ENCODE measurements around the gene PTPRN.
"Not testable (repeated sequence)": the region's sequence is repeated elsewhere in the genome, so short reads cannot be mapped to it uniquely, and the experiment has no call there.

The PTPRN gene

DNA sequence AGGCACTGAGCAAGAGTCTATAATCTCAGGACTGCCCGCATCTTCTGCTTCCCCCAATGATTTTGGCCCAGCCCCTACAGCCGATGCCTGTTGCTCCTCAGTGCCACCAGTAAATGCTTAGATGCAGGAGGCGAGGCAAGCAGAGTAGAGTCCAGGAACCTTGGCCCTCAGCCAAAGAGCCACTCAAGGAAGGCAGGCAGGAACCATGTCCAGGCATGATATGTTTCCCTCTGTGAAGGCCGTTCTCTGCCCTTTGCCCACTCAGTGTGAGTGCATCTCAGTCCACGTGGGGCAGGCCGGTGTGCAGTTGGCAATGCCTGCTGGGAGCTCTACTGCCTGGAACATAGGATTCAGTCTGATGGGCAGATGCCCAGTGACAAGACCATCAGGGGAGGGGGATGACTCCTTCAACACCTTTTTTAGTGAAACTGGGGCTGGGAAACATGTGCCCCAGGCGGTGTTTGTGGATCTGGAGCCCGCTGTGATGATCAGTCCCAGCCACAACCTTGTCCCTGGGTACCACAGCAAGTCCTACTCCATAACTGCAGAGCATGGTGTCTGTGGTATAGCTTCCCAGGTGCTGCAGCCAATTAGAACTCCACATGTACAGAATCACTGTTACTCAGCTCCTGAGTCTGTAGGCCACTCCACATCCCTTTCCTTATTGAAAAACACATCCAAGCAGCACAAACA, 39.7 kb downstream of the PTPRN start:
- no peak for DNase-seq (ENCODE audit: low spot score)

DNA sequence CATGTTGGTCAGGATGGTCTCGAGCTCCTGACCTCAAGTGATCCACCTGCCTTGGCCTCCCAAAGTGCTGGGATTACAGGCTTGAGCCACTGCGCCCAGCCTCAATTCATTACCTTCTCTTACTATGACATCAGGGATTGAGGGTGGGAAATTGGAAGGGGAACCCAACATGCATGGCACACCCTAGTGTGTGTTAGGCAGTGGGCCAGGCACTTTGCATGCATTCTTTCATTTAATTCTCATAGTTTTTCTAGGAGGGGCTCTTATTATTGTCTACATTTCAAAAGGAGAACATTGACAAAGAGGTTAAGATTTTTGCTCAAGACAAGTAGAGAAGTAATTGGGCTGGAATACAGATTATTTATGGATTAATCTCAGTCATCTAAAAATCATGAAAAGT, 40.9 kb downstream of the PTPRN start:
- DNase-seq (ENCODE audit: low spot score): no peak

DNA sequence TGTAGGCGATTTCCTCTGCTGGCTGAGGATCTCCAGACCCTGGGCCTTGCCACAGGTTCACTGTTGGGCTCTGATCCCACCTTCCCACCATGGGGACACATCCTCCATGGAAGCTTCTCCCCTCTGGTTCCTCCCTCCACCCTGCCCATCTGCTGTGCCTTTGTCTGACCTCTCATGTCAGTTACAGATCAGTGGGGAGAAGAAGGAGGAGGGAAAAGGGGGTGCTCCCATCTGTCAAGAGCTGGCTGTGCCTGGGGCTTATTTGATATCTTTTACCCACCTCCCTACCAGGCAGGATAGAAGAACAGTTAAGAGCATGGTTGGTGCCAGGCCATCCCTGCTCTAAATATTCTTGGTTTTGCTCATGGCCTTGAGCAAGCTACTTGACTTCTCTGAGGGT, 42.3 kb downstream of the PTPRN start:
- DNase-seq (ENCODE audit: low spot score): no peak

DNA sequence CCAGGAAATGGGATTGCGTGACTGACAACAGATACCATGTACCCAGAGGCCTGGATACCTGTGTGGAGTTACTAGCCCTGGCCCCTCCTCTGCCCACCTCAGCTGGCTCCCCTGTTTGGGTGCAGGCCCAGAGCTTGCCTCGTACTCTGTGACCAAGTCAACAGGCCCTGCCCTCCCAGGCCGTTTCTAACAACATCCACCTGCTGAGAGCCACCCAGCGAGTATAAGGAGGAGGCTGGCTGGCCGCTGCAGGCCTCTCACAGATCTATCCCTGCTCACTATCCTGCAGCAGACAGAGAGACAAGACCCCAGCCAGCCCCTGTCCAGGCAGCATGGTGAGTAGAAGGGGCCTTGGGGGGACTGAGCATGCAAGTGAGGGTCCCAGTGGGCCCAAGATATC, 43.0 kb downstream of the PTPRN start:
- DNase-seq (ENCODE audit: low spot score): no peak

DNA sequence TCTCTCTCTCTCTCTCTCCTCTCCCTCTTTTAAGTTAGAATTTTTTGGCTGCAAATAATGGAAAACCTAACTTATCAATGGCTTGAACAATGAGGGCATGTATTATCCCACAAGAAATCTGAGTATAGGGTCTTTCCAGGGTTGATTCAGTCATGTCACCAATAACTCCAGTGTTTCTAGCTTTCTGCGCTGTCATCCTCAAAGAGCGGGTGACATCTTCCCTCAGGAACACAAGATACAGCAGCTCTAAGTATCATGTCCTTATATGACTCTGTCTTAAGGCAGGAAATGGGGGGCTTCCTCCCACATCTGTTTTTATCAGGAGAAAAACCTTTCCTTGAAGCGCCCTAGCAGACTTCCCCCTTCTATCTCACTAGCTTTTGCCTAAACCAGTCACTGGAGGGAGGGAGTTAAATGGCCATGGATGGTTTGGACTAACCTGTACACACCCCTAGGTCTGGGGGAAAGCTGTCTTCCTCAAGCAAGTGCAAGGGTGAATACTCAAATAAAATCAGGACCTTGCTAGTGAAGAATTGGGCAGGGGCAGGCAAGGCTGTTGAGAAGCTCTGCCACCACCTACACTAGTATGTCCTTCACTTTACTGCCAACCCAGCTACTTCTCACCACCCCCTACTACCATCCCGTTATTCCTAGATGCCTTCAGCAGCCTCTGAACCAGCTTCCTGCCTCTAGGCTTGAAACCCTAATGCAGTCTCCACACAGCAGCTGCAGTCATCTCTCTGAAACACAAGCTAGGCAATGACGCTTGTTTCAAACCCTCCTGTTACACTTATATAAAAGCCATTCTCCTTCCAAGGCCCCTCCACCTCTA, 48.0 kb downstream of the PTPRN start:
- no peak for DNase-seq (ENCODE audit: low spot score)

DNA sequence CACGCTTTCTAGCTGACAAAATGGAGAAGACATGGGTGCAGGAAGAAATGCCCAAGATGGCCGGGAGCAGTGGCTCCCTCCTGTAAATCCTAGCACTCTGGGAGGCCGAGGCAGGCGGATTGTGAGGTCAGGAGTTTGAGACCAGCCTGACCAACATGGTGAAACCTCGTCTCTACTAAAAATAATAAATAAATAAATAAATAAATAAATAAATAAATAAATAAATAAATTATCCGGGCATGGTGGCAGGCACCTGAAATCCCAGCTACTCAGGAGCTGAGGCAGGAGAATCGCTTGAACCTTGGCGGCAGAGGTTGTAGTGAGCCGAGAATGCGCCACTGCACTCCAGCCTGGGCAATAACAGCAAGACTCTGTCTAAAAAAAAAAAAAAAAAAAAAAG, 50.3 kb downstream of the PTPRN start:
- not testable (repeated sequence) for DNase-seq (ENCODE audit: low spot score)

DNA sequence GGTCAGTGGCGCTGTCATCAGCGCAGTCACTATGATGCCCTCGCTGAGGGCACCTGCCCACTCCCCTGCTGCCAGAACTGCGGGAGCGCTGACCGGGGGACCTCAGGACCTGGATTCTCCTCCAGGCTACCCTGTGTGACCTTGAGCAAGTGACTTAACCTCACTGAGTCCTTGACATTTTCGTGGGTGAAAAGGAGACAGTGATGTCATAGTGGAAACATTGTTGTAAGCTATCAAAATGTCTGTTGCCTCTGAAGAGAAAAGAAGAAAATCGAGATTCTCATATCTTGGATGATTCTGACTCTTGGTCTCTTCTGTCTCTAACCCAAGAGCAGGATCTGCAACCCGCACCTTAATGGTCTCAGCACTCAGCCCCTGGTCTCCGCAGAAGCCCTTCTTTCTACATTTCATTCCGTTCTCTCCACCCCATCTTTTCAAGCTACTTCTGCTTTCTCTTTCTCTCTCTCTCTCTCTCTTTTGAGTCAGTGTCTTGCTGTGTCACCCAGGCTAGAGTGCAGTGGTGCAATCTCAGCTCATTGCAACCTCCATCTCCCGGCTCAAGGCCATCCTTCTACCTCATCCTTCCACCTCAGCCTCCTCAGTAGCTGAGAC, 54.5 kb downstream of the PTPRN start:
- DNase-seq (ENCODE audit: low spot score): no peak

DNA sequence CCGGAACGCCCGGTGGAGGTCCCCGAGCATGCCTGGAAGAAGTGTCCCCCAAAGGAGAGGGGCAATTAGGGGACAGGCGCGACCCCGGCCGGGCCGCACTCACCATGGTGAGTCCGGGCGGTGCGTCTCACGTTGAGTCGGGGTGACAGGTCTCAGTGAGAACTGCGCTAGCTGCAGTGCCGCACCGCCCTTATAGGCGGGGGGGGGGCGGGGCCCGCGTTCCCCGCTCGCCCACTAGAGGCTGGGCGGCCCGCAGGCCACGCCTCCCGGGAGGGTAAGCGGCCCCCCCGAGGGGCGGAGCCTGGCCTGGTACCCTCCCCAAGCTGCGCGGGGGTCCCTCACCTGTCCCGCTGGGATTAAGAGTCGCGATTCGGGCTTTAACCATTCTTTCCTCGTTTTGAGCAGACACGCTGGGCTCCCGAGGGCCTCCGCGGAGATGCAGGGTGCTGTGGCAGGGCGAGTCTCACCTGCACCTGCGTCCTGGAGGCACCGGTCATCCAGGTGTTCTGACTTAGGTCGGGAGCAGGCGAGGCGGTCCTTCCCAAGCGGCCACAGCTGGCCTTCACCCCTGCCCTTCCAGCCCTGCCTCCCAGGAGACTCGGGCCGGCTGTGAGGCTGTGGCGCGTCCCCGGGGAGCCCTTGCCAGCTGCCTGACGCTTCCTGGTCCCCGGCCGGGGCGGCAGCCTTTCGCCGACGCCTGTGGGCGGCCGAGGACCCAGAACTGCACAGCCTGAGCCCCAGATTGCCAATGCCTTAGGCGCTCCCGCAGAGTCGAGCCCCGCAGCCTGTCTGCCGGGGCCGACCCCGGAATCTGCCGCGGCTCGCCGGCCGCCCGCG, 55.2 kb downstream of the PTPRN start, which contains the start of gene TUBA4A:
TSS of gene TUBA4A (minus strand) at position 166 of the 837 bp plus-strand sequence. CDS start at position 106, 60 bp downstream.
- no peak for DNase-seq (ENCODE audit: low spot score)

DNA sequence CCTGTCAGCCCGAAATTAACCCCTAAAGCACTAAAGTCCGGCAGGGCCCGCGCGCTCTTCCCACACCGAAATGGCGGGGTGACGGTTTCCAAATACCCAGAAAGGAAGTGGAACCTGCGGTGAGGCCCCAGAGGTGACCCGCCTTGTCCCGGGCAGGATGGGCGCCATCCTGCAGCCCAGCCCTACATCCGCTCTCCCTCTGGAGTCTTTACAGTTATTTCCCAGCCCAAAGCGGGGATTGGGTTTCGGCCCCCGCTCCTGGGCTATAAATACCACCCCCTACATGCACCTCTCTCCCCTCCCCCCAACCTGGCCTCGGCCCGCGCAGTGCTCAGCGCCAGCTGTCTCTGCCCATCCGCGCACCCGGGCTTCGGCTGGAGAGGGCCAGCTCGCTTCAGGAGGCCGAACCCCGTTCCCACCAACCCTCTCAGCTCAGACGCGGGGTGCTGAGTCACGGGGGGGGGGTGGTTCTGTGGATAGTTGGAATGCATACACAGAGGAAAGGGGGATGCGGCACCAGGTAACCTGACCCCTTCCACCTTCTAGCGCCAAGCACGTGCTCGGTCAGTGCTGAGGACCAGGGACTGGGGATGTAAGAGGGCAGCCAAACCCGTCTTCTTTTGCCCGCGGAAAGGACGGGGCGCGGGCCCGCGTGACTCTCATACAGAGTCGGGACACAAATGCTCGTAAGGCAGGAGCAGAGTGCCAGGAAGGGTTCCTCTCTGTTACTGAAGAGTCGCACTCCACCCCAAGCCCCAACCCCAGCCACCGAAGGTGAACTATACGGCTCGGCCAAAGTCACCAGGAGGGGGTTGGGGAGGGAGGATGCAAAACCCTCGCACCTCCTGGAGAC, 56.1 kb downstream of the PTPRN start, which contains the start of gene TUBA4B:
TSS of gene TUBA4B (plus strand) at position 344 of the 853 bp plus-strand sequence. CDS start at position 509, 165 bp downstream.
- no peak for DNase-seq (ENCODE audit: low spot score)

DNA sequence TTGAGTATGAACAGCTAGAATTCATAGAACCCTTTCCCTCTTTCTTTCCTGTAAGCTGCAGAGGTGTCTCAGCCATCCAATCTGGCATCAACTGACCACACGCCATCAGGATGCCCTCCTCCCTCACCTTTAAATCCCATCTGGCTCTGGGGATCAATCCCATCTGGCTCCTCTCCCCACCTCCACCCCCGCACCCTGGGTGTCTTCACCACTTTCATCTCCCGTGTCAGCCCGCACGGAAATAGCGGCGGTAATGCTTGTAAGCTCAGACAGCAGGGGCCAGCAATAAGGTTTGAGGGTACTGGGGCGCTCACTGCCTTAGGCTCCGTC, 56.7 kb downstream of the PTPRN start:
- no peak for DNase-seq (ENCODE audit: low spot score)

DNA sequence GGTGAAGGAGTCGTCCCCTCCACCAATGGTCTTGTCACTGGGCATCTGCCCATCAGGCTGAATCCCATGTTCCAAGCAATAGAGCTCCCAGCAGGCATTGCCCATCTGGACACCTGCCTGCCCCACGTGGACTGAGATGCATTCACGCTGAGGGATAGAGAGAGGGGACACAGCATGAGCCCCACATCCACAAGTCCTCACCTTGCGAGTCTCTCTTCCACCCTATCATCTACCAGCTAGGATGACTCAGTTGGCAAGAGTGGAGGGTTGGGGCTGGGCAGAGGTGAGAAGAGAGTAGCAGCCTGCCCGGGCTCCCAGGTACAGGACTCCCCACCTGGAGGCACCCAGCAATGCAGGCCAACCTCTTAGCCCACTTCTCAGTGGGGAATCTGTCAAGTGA, 57.1 kb downstream of the PTPRN start:
- no peak for DNase-seq (ENCODE audit: low spot score)

DNA sequence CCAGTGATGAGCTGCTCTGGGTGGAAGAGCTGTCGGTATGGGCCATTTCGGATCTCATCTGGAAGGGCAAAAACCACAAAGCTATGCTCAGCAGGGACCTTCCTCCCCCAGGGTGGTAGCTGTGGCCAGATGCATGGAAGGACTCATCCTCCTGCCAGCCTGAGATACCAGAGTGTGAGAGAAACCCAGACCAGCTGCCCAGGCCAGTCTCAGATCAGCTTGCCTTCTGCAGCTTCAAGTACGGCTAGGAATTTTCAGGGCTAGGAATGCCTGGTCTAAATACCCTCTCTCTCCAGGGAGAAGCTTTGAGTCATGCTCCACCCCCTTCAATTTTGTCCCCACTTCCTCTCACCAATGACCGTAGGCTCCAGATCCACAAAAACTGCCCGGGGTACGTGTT, 57.5 kb downstream of the PTPRN start:
- no peak for DNase-seq (ENCODE audit: low spot score)

DNA sequence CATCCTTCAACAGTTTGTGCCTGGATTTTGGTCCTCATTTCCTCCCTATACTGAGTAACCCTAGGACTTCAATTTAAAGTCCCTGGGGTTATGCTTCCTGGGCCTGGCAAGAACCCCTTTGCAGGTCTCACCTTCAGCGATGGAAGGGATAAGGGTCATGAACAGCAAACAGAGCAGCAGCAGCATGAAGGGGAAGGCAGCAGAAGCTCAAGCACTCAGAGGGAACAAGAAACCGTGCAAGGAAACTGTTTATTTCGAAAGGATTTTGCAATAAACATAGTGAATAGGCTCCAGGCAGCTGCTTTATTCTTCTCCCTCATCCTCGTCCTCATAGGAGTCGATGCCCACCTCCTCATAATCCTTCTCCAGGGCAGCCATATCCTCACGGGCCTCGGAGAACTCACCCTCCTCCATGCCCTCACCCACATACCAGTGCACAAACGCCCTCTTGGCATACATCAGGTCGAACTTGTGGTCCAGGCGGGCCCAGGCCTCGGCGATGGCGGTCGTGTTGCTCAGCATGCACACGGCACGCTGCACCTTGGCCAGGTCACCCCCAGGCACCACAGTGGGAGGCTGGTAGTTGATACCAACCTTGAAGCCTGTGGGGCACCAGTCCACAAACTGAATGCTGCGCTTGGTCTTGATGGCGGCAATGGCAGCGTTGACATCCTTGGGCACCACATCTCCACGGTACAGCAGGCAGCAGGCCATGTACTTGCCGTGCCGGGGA, 59.0 kb downstream of the PTPRN start:
- no peak for DNase-seq (ENCODE audit: low spot score)

DNA sequence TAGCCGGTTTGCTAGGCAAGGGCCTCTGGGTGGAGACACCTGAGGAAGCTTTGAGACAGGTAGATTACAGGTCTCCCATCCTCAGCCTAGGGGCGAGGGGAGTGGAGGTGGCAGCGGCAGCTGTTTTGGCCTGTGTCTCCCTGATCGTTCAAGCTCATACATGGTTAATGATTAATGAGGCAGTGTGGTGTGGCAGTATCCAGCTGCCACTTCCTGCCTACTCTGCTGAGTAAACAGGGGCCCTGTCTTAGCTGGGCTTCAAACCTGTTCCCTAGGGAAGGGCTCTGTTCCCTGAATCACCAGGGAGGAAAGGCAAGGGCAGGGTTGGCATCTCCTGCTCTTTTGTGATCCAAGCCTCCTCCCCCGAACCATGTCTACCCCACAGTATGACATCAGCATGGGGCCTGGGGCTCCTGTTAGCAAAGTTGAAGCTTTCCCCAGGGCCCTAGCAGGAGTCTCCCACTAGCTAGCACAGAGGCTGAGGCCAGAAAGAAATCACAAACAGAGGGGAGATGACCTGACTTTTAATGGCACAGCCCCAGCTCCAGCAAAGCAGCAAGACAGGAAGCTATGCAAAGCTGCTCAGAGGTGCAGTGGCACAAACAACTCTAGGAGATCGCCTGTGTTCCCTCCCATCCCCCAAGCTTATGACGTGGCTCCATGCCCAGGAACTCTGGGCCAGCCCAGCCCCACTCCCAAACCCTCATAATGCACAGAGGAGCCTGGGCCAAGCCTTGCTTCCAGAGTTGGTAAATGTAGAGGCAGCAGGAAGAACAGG, 59.8 kb downstream of the PTPRN start:
- DNase-seq (ENCODE audit: low spot score): peak; percentile 64

DNA sequence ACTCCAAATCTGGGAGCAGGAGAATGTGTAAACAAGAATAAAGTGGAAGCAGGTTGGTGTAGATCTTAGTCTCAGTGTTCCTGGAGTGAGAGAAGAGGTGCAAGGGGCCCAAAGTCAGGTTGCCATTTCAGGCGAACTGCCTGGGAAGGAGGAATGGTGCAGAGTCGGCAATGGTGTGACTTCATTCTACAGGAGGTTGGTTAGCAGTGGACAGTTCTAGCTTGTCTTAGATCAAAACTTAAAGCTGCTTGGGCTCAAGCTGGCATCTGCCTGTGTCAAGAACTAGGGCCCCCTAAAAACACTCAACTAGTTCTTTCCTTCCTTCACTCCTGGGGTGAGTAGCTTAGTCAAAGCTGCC, 60.4 kb downstream of the PTPRN start:
- DNase-seq (ENCODE audit: low spot score): no peak

DNA sequence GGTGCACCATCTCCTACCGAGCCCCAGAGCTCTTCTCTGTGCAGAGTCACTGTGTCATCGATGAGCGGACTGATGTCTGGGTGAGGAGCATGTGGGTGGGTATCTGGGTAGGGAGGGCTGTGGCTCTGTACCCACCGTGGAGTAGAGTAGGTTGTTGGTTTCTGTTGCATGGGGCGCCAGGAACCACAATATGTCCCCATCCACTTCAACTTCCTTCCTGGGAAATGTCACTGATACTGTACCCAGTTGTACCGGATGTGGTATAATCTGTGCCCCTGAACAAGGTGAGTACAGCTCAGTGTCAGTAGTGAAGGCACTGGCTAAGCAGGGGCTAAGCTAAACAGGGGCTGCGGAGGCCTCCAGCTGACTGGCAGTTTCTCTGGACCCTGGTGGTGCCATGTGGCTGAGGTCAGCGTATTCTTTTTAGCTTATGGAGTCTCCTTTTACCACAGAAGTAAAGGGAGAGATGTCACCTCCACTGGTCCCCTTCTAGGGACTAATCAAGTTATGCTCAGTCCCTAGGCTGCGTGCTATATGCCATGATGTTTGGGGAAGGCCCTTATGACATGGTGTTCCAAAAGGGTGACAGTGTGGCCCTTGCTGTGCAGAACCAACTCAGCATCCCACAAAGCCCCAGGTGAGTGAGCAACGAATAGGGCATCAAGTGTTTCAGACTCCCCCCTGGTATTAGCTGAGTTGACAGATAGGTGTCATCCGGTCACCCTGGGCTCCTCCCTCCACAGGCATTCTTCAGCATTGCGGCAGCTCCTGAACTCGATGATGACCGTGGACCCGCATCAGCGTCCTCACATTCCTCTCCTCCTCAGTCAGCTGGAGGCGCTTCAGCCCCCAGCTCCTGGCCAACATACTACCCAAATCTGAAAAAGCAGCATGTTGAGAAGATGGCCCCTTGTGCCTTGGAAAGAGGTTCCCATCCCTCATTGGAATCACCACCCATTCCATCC, 61.2 kb downstream of the PTPRN start:
- no peak for DNase-seq (ENCODE audit: low spot score)

DNA sequence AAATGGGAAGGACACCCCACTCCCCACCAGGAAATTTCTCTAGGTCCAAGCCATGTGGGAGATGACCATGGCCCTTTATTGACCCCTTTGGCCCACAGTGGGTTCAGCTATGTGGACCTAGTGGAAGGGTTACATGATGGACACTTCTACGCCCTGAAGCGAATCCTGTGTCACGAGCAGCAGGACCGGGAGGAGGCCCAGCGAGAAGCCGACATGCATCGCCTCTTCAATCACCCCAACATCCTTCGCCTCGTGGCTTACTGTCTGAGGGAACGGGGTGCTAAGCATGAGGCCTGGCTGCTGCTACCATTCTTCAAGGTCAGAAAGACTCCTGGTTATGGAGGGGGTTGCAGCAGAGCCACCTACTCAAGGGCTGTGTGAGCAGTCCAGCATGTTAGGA, 62.6 kb downstream of the PTPRN start:
- no peak for DNase-seq (ENCODE audit: low spot score)

DNA sequence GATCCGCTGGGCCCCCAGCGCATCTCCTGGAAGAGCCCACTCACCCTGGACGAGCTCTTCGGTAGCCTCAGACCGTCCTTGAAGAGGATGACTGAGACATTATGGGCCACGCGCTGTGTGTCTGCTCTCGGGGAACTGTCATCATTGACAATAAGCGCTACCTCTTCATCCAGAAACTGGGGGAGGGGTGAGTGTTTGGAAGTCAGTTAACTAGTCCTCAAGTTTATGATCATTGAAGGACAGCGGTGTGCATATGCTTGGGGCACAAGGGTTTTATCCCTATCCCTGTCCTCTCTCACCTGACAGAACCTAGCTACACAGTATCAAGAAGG, 63.3 kb downstream of the PTPRN start:
- no peak for DNase-seq (ENCODE audit: low spot score)

Data from COLO829 (cell line).